Endothelial cell of umbilical vein (primary cell): ENCODE data around the gene SPIRE2. TPM values are rescaled to one million over a fixed set of nuclear protein-coding genes. Genes with fewer than 3 reads are reported as not detected.

Source experiments
- BruUV-seq: library from RNA; stranded (reverse); fragments of 400-500 nt; replicated peaks from 2 replicates; lab custom pipeline; 2021; lab: Mats Ljungman, UMichigan
- CTCF ChIA-PET: fragments of 300-600, 350-600 bp; sonication (Branson Sonifier 250); formaldehyde crosslinking; loops from one replicate; lab custom pipeline; 2021; ENCODE audit warnings: antibody characterized with exemption, inconsistent platforms; lab: Charles Lee
- POLR2A ChIA-PET: fragments of 300-600, 350-600 bp; sonication (Branson Sonifier 250); formaldehyde crosslinking; loops from one replicate; lab custom pipeline; 2021; ENCODE audit warnings: antibody characterized with exemption, inconsistent platforms; lab: Charles Lee
- DNase-seq: peaks from one replicate; pipeline ENCODE4 v3.0.0-alpha.2; 2011; ENCODE audit warnings: low read depth, low spot score
- FAIRE-seq: peaks from 2 replicates; lab custom pipeline; 2011; peaks lifted over from hg19 to GRCh38; lab: Jason Lieb, UNC
- H2AFZ ChIP-seq: 2 replicates; pipeline ENCODE4 v1.6.0; 2012; ENCODE audit warnings: low read depth, low read length, control low read depth, inconsistent platforms
- H3K27ac ChIP-seq: 2 replicates; pipeline ENCODE4 v1.5.1; 2011; ENCODE audit warnings: low read depth, mild to moderate bottlenecking, control low read depth, low read length, moderate library complexity; ENCODE audit not compliant: insufficient read depth
- H3K27me3 ChIP-seq, 2 experiments: 2 replicates each; pipeline versions ENCODE4 v1.6.0 to v1.6.1; 2011; ENCODE audit warnings: low read length in 2 of 2, mixed read lengths in 1 of 2; ENCODE audit not compliant: control insufficient read depth in 2 of 2, insufficient read depth in 2 of 2
- H3K36me3 ChIP-seq, 2 experiments: 2 replicates in 1 of 2; 3 replicates in 1 of 2; pipeline ENCODE4 v1.5.1; 2011; ENCODE audit warnings: low read length in 2 of 2, mild to moderate bottlenecking in 1 of 2, moderate library complexity in 1 of 2; ENCODE audit not compliant: control insufficient read depth in 2 of 2, insufficient read depth in 2 of 2; ENCODE audit errors: extremely low read depth in 1 of 2
- H3K4me1 ChIP-seq: 3 replicates; pipeline ENCODE4 v1.5.1; 2011; ENCODE audit warnings: mild to moderate bottlenecking, low read length; ENCODE audit not compliant: control insufficient read depth, insufficient read depth; ENCODE audit errors: extremely low read depth
- H3K4me2 ChIP-seq: 2 replicates; pipeline ENCODE4 v1.6.1; 2011; ENCODE audit warnings: low read length, control low read depth, mixed read lengths; ENCODE audit not compliant: insufficient read depth
- H3K4me3 ChIP-seq, 3 experiments: fragments of 200-600 bp in 1 of 3; sonication (generic), shearing (Covaris generic) in 1 of 3; replicated peaks in 1 of 3; 2 replicates each; pipeline ENCODE4 v1.5.1; 2011 to 2016; ENCODE audit warnings: control low read depth in 3 of 3, low read length in 3 of 3, mild to moderate bottlenecking in 2 of 3, inconsistent platforms in 1 of 3, low read depth in 1 of 3, moderate library complexity in 1 of 3; ENCODE audit not compliant: insufficient read depth in 1 of 3
- H3K79me2 ChIP-seq: 2 replicates; pipeline ENCODE4 v1.6.0; 2012; ENCODE audit warnings: low read length, inconsistent platforms; ENCODE audit not compliant: control insufficient read depth, insufficient read depth
- H3K9ac ChIP-seq: replicated peaks from 2 replicates; pipeline ENCODE3; 2011; ENCODE audit warnings: low read length, control low read depth; ENCODE audit not compliant: insufficient read depth; ENCODE audit errors: extremely low read depth
- H3K9me1 ChIP-seq: replicated peaks from 3 replicates; pipeline ENCODE4 v1.6.0; 2011; ENCODE audit warnings: mild to moderate bottlenecking, low read length; ENCODE audit not compliant: control insufficient read depth, insufficient read depth; ENCODE audit errors: extremely low read depth
- H3K9me3 ChIP-seq: replicated peaks from 2 replicates; pipeline ENCODE4 v1.5.1; 2012; ENCODE audit warnings: low read length, inconsistent platforms; ENCODE audit not compliant: control insufficient read depth, insufficient read depth
- H4K20me1 ChIP-seq: replicated peaks from 2 replicates; pipeline ENCODE3; 2011; ENCODE audit warnings: mild to moderate bottlenecking, low read length; ENCODE audit not compliant: control insufficient read depth, insufficient read depth; ENCODE audit errors: extremely low read depth
- CTCF ChIP-seq, 2 donors: IDR thresholded peaks; 1 replicate in 1 of 2; 2 replicates in 1 of 2; pipeline ENCODE4 v1.5.1; 2011; ENCODE audit warnings: low read length in 2 of 2, mild to moderate bottlenecking in 2 of 2, moderate library complexity in 2 of 2, control low read depth in 1 of 2, inconsistent platforms in 1 of 2, low read depth in 1 of 2; ENCODE audit not compliant: insufficient read depth in 1 of 2; ENCODE audit errors: extremely low read depth in 1 of 2
- EZH2 ChIP-seq: IDR thresholded peaks from 2 replicates; pipeline ENCODE4 v1.6.1; 2012; ENCODE audit warnings: borderline replicate concordance, low read depth, mild to moderate bottlenecking, moderate library complexity, low read length, inconsistent platforms; ENCODE audit not compliant: severe bottlenecking
- GATA2 ChIP-seq: IDR thresholded peaks from 2 replicates; pipeline ENCODE4 v1.7.0; 2011; ENCODE audit warnings: low read depth, mild to moderate bottlenecking, moderate library complexity, mixed read lengths, low read length; ENCODE audit not compliant: insufficient read length, insufficient read depth
- JUN ChIP-seq: IDR thresholded peaks from 2 replicates; pipeline ENCODE4 v1.6.1; 2011; ENCODE audit warnings: borderline replicate concordance, low read depth; ENCODE audit not compliant: insufficient read length, insufficient read depth
- MAX ChIP-seq: IDR thresholded peaks from 2 replicates; pipeline ENCODE4 v1.6.1; 2011; ENCODE audit not compliant: insufficient read depth, insufficient read length
- MYC ChIP-seq: IDR thresholded peaks from one replicate; pipeline ENCODE4 v1.6.1; 2011; ENCODE audit warnings: mild to moderate bottlenecking, low read depth, low read length
- dilution Hi-C: fragments of 300-500 bp; cut with MboI; formaldehyde crosslinking; loops from one replicate; pipeline ENCODE4 v1.15.0; 2019; ENCODE audit warnings: low sequenced_read_pairs; ENCODE audit not compliant: extremely low pct_ligation_motif_present
- intact Hi-C: fragments of 100-400 bp; cut with micrococcal nuclease; formaldehyde crosslinking; loops from one replicate; pipeline ENCODE4 v1.10.0; 2022
- polyA plus RNA-seq, 4 experiments: library from polyadenylated mRNA; depleted of rRNA in 3 of 4; stranded (reverse) in 3 of 4; unstranded in 1 of 4; fragments of >200 nt; gene quantifications; 2 replicates each; pipeline versions ENCODE4 v1.2.1 to v1.2.3, GENCODE V29; 2011 to 2012; ENCODE audit warnings: missing spikeins in 1 of 4
- total RNA-seq: library from RNA; stranded (reverse); gene quantifications from 2 replicates; pipeline ENCODE4 v1.2.3, GENCODE V29; 2021

Gene SPIRE2
- total and polyA plus RNA-seq, 2 donors (not counting 3 experiments of a cell fraction or from before 2014, with no cell fraction given) = 1.2 to 3.1 TPM

GRCh38 chr16:89915303-89916232 is 87.3 kb downstream of the SPIRE2 start:
- POLR2A ChIA-PET = no interaction called here
- no peaks in the 10 kb centered on the region for H3K9me3 ChIP-seq

More at GRCh38 chr16:89915303-89916232, 87.3 kb downstream of the SPIRE2 start:
- H3K9me1 ChIP-seq = no peaks in the 10 kb centered on the region
- intact Hi-C loops = no loop called here
- H3K79me2 ChIP-seq = no peaks in the 10 kb centered on the region
- no peaks in the 10 kb centered on the region for H3K27me3 ChIP-seq
- FAIRE-seq = no peak
- no peak overlapping the region for H3K27ac ChIP-seq
- H3K36me3 ChIP-seq = peaks cover 3 to 12% of the 10 kb centered on the region in 2 experiments
- CTCF ChIA-PET = no interaction called here
- DNase-seq = no peak
- H4K20me1 ChIP-seq = no peaks in the 10 kb centered on the region
- H3K4me2 ChIP-seq = no peak overlapping the region
- H3K4me3 ChIP-seq = no peak overlapping the region
- H3K4me1 ChIP-seq = peaks cover 19% of the 10 kb centered on the region
- dilution Hi-C loops = no loop called here
- no peak overlapping the region for H2AFZ ChIP-seq
- no TSS peak for BruUV-seq
- TF ChIP-seq JUN = no peak
- no peak for TF ChIP-seq EZH2
- TF ChIP-seq CTCF (IDR thresholded peaks at IDR 0.05; ENCODE audit: extremely low read depth in 1 of 2, insufficient read depth in 1 of 2, low read depth in 1 of 2, low read length in 2 of 2) = no peak
- no peak for TF ChIP-seq GATA2
- no peak for TF ChIP-seq MAX
- no peak for TF ChIP-seq MYC
- no peak overlapping the region for H3K9ac ChIP-seq
